GM21528 (cell line): ENCODE measurements around the gene LYRM4.

Source experiments
- ATAC-seq: cut with Tn5 transposase; IDR thresholded peaks from one replicate; pipeline ENCODE4 v1.9.1; 2021; ENCODE audit warnings: mild to moderate bottlenecking, moderate library complexity; ENCODE audit not compliant: unreplicated experiment, low FRiP score

Gene LYRM4

GRCh38 chr6:5282191-5282623 lies 21.5 kb upstream of the LYRM4 start:
- no peak for ATAC-seq

DNA sequence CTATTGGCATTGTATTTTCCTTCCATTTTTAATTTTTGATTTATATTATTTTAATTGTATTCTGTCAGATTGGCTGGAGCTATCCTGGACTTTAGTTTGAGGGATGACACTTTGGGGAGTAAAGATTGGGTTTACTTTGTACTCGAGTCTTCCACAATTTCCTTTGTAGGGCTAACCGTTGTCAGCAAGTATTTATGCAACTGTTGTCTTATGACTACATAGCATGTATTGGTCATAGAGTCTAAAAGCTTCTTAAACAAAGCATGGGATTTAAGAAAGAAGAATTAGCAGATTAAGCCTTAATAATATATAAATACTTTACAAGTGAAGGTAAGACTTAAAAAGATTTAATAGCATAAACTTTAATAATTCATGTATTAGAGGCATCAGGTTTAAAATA lies 20.2 kb upstream of the LYRM4 start:
- ATAC-seq: no peak

DNA sequence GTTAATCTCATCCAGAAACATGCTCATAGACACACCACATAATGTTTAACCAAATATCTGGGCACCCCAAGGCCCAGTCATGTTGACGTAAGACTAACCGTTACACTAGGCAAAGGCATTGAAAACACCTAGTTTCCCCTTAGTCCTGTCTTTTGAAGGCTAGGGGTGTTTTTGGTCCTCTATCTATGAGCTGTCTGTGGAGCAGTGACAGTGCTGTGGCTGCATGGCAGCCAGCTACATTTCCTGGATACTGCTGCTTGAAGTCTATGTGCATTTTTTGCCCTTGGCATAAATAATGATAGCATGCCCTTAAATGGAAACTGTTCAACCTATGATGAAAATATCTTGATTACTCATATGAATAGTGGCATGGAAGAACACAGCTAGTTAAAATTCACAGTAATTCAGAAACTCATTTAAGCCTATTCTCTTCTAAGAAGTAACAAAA lies 19.2 kb upstream of the LYRM4 start:
- ATAC-seq: no peak

- no peak for ATAC-seq
These were observed 17.9 kb upstream of the LYRM4 start for GRCh38 chr6:5278565-5279120.

DNA sequence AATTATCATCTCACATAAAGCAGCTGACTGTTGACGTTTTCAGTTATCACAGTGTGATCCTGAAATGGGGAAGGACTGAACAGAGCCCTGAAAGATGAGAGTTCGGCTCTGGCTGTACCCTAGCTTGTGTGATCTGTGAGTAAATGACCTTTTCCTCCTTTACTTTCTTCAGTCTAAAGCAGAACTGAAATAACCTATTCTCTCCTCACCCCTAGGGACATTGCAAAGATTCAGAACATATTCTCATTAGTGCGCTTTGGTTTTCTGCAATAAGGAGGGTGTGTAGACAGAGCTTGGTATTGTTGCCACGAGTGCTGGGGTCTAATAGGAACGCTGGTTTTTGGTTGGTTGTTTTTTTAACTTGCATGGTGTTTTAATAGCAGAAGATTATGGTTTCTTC lies 17.3 kb upstream of the LYRM4 start:
- peak; percentile 71 for ATAC-seq

GRCh38 chr6:5277589-5277988 lies 16.8 kb upstream of the LYRM4 start:
- ATAC-seq: peak; percentile 20

DNA sequence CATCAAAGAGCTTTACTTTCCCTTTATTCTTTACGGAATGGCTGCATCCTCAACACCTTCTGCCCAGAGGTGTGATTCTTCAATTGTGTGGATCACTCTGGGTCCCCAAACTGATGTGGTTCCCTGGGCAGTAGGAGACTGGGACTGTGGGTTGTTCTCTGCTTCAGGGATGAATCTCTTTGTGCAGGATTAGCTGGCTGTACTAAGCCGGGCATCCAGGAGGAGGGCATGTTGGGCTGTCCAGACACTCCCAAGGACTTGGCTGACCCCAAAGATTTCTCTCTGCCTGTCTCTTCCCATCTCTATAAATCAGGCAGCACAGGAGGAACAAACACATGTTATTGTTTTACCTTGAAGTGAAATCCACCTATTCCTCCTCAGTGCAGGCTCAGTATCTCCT lies 15.8 kb upstream of the LYRM4 start:
- ATAC-seq: no peak

GRCh38 chr6:5275497-5275896 lies 14.7 kb upstream of the LYRM4 start:
- no peak for ATAC-seq

- ATAC-seq: no peak
These were observed 13.5 kb upstream of the LYRM4 start for GRCh38 chr6:5274231-5274630.

DNA sequence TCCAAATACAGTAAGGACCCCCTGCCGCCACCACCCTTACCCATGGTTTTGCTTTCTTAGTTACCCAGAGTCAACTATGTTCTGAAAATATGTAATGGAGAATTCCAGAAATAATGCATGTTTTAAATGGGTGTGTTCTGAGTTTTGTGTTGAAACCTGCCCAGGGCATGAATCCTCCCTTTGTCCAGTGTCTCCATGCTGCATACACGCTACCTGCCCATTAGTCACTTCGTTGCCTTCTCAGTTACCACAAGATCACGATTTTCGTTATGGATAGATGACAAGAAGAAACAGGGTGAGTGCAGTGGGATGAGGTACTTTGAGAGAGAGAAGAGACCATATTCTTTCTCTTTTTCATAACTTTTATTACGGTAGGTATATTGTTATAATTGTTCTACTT lies 11.2 kb upstream of the LYRM4 start:
- ATAC-seq: no peak

- no peak for ATAC-seq
These were observed 9.4 kb upstream of the LYRM4 start for GRCh38 chr6:5270093-5270680.

- no peak for ATAC-seq
These were observed 5.7 kb upstream of the LYRM4 start for GRCh38 chr6:5266423-5266822.

- ATAC-seq: no peak
These were observed 877 bp upstream of the LYRM4 start for GRCh38 chr6:5261545-5262109.

DNA sequence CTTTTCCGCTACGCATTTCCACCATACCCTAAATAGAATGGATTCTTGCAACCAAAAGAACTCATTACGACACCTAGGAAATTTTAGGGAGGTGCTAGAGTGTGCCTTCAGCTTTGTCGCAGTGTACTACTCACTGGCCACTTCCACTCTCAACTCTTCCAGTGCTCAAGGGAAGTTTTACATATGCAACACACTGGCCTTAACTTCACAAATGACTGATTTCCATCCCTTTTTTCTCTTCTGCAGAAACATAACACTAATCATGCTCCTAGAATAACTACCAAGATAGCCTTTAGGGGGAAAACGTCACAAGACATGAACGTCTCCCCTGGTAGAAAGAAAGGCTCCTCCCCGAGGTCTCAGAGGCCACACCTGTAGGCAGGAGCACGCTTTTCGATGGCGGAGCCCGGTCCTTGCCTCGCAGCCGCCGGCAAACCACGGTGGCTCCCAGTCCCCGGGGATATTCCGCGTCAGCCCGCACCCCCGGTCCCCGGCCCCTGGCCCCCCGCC lies 584 bp downstream of the LYRM4 start:
- peak; percentile 64 for ATAC-seq

- ATAC-seq: no peak
These were observed 1.3 kb downstream of the LYRM4 start for GRCh38 chr6:5259428-5259827.

DNA sequence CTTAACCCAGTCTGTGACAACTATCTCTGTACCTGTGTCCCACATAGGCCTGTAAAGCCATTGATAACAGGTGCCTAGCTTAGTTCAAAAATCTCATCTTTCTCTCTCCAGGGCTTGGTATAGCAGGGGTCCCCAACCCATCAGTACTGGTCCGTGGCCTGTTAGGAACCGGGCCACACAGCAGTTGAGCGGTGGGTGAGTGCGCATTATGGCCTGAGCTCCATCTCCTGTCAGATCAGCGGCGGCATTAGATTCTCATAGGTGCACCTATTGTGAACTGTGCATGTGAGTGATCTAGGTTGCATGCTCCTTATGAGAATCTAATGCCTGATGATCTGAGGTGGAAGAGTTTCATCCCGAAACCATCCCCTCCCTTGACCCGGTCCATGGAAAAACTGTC lies 3.4 kb downstream of the LYRM4 start:
- no peak for ATAC-seq

DNA sequence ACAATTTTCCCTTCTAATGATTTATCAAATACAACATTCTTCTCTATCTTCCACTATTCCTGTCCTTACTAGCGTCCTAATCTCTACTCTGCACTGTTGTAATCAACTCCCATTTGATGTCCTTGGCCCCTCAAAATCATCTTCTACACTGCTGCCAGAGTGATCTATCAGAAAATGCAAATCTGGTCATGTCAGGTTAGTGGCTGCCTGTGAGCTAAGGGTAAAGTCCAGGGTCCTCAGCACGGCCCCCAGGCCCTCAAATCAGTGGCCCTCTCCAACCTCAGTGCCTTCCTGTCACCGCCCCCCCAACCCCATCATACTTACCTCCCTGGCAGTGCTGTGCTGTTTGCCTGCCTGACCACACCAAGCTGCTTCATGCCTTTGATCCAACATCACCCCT lies 3.8 kb downstream of the LYRM4 start:
- no peak for ATAC-seq

DNA sequence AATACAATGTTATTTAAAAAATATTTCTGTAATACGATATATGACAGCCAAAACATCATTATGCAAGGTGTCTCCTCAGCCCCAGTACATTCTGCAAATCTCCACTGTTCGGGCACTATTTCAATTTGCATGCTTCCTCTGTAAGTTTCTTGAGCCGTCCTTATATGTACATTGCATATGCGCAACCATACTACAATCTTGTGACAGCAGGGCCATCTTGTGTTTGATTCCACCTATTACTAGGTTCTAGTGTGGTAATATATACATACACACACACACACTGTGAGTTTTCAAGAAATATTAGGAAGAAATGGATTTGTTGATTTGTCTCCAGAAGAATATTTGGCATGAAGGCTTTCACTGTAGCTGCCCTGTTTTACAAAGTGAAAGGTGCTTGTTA lies 9.8 kb downstream of the LYRM4 start:
- ATAC-seq: no peak

- ATAC-seq: no peak
These were observed 10.3 kb downstream of the LYRM4 start for GRCh38 chr6:5250451-5250850.

GRCh38 chr6:5249451-5250122 lies 11.2 kb downstream of the LYRM4 start:
- ATAC-seq: no peak

- no peak for ATAC-seq
These were observed 12.2 kb downstream of the LYRM4 start for GRCh38 chr6:5248302-5249098.
